ENCODE measurements around the gene ITGA1. TPM values are rescaled to one million over a fixed set of nuclear protein-coding genes. Genes with fewer than 3 reads are reported as not detected.

Gene ITGA1
- total and polyA plus RNA-seq, 2 of the 8 experiments (the other 6 are each of a cell fraction or from before 2014, with no cell fraction given) = 2.3 to 9.0 TPM

DNA sequence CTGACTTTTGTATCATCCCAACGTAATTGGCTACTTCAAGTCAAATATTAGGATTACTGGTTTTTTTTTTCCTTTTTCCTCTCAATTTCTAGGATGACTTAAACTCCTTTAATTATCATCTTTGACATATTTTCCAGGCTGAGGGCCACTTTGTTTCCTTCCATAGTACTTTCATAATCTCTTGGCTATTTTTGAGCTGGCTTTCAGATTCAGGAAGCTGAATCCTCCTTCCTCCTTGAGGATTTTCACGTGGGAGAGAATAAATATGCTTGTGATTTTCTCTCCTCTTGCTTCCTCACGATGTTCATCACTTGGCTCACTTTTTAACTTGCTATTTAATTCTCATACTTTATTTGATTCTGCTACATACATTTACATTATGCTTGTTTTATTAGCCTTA is 88.1 kb downstream of the ITGA1 start:
- no peak overlapping the region for H2BK12ac ChIP-seq (ENCODE audit: low read depth, low read length)
- TF ChIP-seq RBBP5 (IDR thresholded peaks at IDR 0.05; ENCODE audit: borderline replicate concordance, low read depth, low read length) = no peak
- TF ChIP-seq YY1 (IDR thresholded peaks at IDR 0.05; ENCODE audit: low read depth, low read length) = no peak
- TF ChIP-seq, protein P1, sequence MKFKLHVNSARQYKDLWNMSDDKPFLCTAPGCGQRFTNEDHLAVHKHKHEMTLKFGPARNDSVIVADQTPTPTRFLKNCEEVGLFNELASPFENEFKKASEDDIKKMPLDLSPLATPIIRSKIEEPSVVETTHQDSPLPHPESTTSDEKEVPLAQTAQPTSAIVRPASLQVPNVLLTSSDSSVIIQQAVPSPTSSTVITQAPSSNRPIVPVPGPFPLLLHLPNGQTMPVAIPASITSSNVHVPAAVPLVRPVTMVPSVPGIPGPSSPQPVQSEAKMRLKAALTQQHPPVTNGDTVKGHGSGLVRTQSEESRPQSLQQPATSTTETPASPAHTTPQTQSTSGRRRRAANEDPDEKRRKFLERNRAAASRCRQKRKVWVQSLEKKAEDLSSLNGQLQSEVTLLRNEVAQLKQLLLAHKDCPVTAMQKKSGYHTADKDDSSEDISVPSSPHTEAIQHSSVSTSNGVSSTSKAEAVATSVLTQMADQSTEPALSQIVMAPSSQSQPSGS (IDR thresholded peaks at IDR 0.05; ENCODE audit: low read length) = no peak
- no peak for TF ChIP-seq RAD21 (IDR thresholded peaks at IDR 0.05 in 1 of 2, conservative IDR thresholded peaks at IDR 0.05 in 1 of 2; ENCODE audit: low read depth in 2 of 2, low read length in 2 of 2)
- TF ChIP-seq KDM1A (IDR thresholded peaks at IDR 0.05; ENCODE audit: borderline replicate concordance, low read length) = no peak
- no peak for TF ChIP-seq CHD2 (IDR thresholded peaks at IDR 0.05; ENCODE audit: low read length)
- TF ChIP-seq KDM5A (IDR thresholded peaks at IDR 0.05; ENCODE audit: low read length) = no peak
- TF ChIP-seq PHF8 (conservative IDR thresholded peaks at IDR 0.05; ENCODE audit: low read depth, low read length) = no peak
- TF ChIP-seq HDAC6 (IDR thresholded peaks at IDR 0.05; ENCODE audit: low read depth, low read length) = no peak
- TF ChIP-seq RNF2 (IDR thresholded peaks at IDR 0.05; ENCODE audit: borderline replicate concordance, low read depth, low read length, missing control alignments, poor library complexity, severe bottlenecking) = no peak
- no peak for TF ChIP-seq JUND (IDR thresholded peaks at IDR 0.05; ENCODE audit: low read length)
- no peak for TF ChIP-seq SAP30 (IDR thresholded peaks at IDR 0.05; ENCODE audit: insufficient read depth, insufficient replicate concordance, low read length)

More for the DNA sequence above, 88.1 kb downstream of the ITGA1 start:
- no peak overlapping the region for H2BK5ac ChIP-seq (ENCODE audit: low read depth, low read length)
- H3K9me3 ChIP-seq (ENCODE audit: insufficient read depth in 2 of 2, low read depth in 1 of 2, low read length in 1 of 2) = no peaks in the 10 kb centered on the region
- H3K14ac ChIP-seq (ENCODE audit: insufficient read length) = no peak overlapping the region
- H3K27ac ChIP-seq (ENCODE audit: low read depth, low read length) = no peak overlapping the region
- no peak overlapping the region for H3K9ac ChIP-seq (replicated peaks in 1 of 4; ENCODE audit: extremely low read depth in 1 of 4, low read depth in 3 of 4, low read length in 3 of 4)
- 80% methylated on average over 3 of the region's 3 CpGs; no CpG with 5 or more reads in 1 of the 2 experiments for WGBS, 2 experiments (ENCODE audit: extremely low coverage in 1 of 2, insufficient coverage in 1 of 2, insufficient read length in 1 of 2, insufficient replicate concordance in 2 of 2, low coverage in 1 of 2, low lambda C conversion rate in 2 of 2, missing lambda C conversion rate in 1 of 2)
- no peak overlapping the region for H3K4me3 ChIP-seq (ENCODE audit: extremely low read depth in 1 of 4, insufficient read depth in 2 of 4, low read depth in 3 of 4, low read length in 4 of 4)
- no peak overlapping the region for H2AFZ ChIP-seq (ENCODE audit: low read length)
- FAIRE-seq (no peak), DNase-seq (ENCODE audit: low read depth in 1 of 2, low spot score in 2 of 2) (no peak)
- no peaks in the 10 kb centered on the region for H3K79me2 ChIP-seq (ENCODE audit: control insufficient read depth in 1 of 2, insufficient read depth in 2 of 2, low read length in 2 of 2)
- H4K8ac ChIP-seq (ENCODE audit: extremely low read depth, insufficient read depth, low read length) = no peak overlapping the region
- no peak overlapping the region for H4K91ac ChIP-seq (replicated peaks; ENCODE audit: insufficient read length, low read length)
- ChIA-PET CTCF (ENCODE audit: partially characterized antibody) (interaction anchor here (0.7 to 1.6 kb wide), 4 partner anchors 20 to 88 kb away, joined by 3 to 4 read pairs (median 3); partner anchors contain the start of genes ITGA1 and PELO), POLR2A (ENCODE audit: partially characterized antibody) (interaction anchor here (1.1 kb wide), 1 partner anchor 77 kb away, joined by 3 read pairs; no protein-coding TSS in a partner anchor)
- no peak overlapping the region for H2AK5ac ChIP-seq (ENCODE audit: low read depth, low read length)
- no peak overlapping the region for H3K56ac ChIP-seq (replicated peaks; ENCODE audit: insufficient read length, low read depth, low read length)
- H2BK20ac ChIP-seq (ENCODE audit: low read length) = no peak overlapping the region
- H2BK15ac ChIP-seq (ENCODE audit: low read length) = no peak overlapping the region
- H3K23ac ChIP-seq (ENCODE audit: insufficient read length) = no peak overlapping the region
- no peaks in the 10 kb centered on the region for H3K27me3 ChIP-seq (replicated peaks in 1 of 4; ENCODE audit: control insufficient read depth in 3 of 4, extremely low read depth in 1 of 4, insufficient read depth in 3 of 4, low read length in 3 of 4)
- no peak overlapping the region for H4K5ac ChIP-seq (ENCODE audit: insufficient read length, low read depth, low read length)
- no peak overlapping the region for H3K18ac ChIP-seq (ENCODE audit: extremely low read depth, low read length)
- H2BK120ac ChIP-seq (replicated peaks; ENCODE audit: low read depth, low read length) = no peak overlapping the region
- H4K20me1 ChIP-seq (replicated peaks in 1 of 2; ENCODE audit: control insufficient read depth in 1 of 2, insufficient read depth in 2 of 2, low read length in 2 of 2) = no peaks in the 10 kb centered on the region
- no peaks in the 10 kb centered on the region for H3K4me1 ChIP-seq (replicated peaks in 1 of 4; ENCODE audit: control insufficient read depth in 3 of 4, insufficient read depth in 4 of 4, low read length in 3 of 4)
- H3K79me1 ChIP-seq (ENCODE audit: low read depth, low read length) = no peaks in the 10 kb centered on the region
- no peak overlapping the region for H3K4ac ChIP-seq (replicated peaks; ENCODE audit: insufficient read length, low read depth, low read length)
- no peaks in the 10 kb centered on the region for H3K23me2 ChIP-seq (ENCODE audit: low read depth, low read length)
- H3K4me2 ChIP-seq (ENCODE audit: insufficient read depth in 1 of 2, low read depth in 2 of 2, low read length in 2 of 2) = no peak overlapping the region
- no peaks in the 10 kb centered on the region for H3K36me3 ChIP-seq (ENCODE audit: control insufficient read depth in 2 of 4, insufficient read depth in 4 of 4, low read length in 3 of 4)
